ENCODE results near the gene MTHFD1L.
A peak's percentile ranks its signal among the peaks of the same experiment; 100 is the strongest.
"Not testable (repeated sequence)": the region's sequence is repeated elsewhere in the genome, so short reads cannot be mapped to it uniquely, and the experiment has no call there.

Gene MTHFD1L

DNA sequence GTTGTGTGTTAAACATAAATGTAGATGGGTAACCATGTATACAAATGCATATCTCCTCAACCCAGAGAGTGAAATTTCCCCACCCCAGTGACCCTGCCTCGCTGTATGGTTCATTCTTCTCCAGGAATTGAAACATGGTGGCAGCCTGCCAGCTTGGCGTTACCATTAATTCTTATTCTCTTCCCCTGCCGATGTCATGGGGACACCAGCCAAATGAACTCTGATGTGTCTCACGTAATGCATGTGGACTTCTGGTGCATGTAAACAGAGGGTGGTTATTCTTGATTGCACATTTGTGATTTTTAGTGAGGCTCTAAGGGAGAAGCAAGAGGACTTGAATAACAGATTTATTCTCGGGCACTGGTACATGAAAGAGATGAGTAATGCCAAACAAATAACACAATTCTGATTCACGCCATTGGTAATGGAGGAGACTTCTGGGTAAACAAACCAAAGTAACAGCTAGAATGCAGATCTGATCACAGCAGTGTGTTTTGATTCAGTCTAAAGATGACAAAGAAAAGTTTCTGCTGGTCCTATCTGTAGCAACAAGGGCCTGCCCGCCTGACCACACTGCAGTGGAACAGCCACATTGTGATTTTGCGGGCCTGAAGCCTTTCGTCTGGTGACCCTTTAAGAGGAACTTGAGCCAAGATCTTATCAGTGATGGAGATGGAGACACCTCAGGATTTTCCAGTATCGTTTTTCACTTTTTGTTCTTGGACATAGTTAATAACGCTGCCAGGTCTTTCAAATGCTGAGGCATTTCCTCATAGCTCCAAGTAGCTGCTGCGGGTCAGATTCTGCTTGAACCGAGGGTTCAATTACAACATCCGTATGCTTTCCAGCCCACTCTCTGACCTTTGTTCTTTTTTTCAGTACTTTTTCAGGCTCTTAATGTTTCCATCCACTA, 202.4 kb downstream of the MTHFD1L start:
- DNase-seq (ENCODE audit: low read depth) = peak; percentile 90

DNA sequence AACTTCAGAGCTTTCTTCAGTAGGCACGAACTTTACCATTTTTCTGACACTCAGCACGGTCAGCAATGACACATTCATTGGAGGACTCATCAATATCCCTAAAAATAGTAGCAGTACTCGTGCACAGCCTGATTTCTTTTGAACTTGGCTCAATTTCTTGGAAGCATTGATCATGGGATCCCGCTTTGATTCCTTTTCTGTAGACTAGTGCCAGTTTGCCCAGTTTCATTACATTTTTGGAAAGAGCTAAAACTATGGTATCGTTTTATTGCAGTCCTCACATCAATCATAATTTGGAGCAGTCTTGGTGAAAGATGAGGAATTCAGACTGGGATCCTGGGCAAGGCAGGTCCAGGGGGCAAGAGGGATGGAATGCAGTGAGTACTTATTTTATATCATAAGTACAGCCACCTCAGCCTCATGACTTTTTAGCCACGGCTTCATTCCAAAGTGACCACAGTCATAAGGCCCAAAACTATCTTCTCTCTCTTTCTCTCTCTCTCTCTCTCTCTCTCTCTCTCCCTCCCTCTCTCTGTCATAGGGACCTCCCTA, 203.3 kb downstream of the MTHFD1L start:
- DNase-seq (ENCODE audit: low read depth) = no peak

GRCh38 chr6:151069641-151070040, 204.1 kb downstream of the MTHFD1L start:
- no peak for DNase-seq (ENCODE audit: low read depth)

DNA sequence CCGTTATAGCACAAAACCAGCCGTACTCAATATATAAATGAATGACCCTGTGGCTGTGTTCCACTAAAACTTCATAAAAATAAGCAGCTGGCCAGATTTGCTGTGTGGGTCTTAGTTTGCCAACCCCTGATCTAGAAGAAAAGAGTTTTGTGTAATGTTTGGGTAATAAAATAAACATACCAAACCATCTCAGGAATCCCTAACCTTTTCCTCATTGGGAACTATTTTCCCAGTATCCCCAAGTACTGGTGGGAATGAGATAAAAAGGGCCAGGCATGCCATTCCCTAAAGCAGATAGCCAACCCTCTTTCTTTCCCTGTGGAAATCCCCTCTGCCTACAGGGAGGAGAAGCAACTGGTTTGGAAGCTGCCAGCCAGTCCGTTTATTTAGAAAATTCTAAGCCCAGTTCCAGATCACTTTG, 205.1 kb downstream of the MTHFD1L start:
- no peak for DNase-seq (ENCODE audit: low read depth)

DNA sequence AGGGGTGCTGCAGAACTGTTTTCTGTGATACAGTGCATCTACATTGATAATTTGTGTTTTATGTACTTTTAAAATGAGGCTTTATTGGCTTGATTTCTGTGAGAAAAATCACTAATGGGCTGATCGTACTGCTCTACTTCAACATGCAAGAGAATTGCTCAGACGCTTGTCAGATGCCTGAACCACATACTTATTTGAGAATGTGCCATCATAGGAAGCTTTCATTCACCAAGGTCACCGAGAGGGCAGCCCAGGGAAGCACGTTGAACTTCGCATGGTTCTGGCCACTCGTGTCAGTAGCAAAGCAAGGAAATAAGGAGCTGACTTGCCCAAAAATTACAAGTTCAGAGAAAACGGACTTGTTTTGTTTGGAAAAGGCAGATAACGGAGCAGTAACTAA, 205.8 kb downstream of the MTHFD1L start:
- peak; percentile 24 for DNase-seq (ENCODE audit: low read depth)

DNA sequence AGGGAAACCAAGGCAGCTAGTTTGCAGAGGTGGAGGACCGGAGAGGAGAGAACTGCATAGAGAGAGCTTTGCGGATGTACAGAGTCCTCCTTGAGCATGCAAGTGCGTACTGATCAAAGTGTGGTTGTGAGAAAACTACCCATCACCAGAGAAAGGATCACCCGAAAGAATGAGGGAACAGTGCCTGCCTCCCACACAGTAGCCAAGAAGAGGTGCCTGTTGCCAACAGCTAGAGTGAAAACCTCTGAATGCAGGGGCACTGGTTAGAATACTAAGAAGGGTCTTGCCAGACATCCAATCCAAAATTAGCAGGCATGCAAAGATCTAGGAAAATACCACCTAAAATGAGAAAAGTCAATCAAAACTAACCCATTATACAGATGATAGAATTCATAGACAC, 207.6 kb downstream of the MTHFD1L start:
- DNase-seq (ENCODE audit: low read depth) = no peak

DNA sequence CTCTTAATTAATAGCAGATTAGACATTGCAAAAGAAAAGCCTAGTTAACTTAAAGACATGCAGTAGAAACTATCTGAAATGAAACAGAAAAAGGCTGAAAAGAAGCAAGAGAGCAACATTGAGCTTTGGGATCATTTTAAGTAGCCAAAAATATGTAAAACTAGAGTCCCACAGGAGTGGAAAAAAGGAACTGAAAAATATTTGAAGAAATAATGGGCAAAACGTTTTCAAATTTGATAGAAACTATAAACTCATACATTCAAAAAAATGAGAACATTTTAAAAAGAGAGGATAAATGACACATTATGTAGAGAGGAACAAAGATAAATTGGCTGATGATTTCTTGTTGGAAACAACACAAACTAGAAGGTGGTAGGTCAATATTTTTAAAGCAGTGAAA, 208.2 kb downstream of the MTHFD1L start:
- DNase-seq (ENCODE audit: low read depth) = no peak

- no peak for DNase-seq (ENCODE audit: low read depth)
Observed at GRCh38 chr6:151075005-151075404, 209.5 kb downstream of the MTHFD1L start.

DNA sequence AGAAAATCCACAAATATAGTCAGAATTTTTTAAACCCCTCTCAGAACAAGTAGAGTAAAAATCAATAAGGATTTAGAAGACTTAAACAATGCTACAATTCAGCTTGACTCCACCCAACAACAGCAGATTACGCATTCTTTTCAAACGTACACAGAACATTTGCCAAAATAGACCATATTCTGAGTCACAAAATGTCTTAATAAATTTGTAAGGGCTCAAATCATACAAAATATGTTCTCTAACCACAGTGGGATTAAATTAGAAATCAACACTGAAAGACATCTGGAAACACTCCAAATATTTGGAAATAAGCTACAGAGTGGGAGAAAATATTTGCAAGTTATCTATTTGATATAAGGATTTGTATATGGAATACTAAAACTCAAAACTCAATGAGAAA, 210.0 kb downstream of the MTHFD1L start:
- DNase-seq (ENCODE audit: low read depth) = peak; percentile 65

GRCh38 chr6:151075930-151076555, 210.5 kb downstream of the MTHFD1L start:
- DNase-seq (ENCODE audit: low read depth) = no peak

GRCh38 chr6:151078655-151079054, 213.2 kb downstream of the MTHFD1L start:
- DNase-seq (ENCODE audit: low read depth) = no peak

GRCh38 chr6:151081656-151082055, 216.2 kb downstream of the MTHFD1L start:
- DNase-seq (ENCODE audit: low read depth) = no peak

GRCh38 chr6:151082079-151082478, 216.6 kb downstream of the MTHFD1L start:
- DNase-seq (ENCODE audit: low read depth) = no peak

DNA sequence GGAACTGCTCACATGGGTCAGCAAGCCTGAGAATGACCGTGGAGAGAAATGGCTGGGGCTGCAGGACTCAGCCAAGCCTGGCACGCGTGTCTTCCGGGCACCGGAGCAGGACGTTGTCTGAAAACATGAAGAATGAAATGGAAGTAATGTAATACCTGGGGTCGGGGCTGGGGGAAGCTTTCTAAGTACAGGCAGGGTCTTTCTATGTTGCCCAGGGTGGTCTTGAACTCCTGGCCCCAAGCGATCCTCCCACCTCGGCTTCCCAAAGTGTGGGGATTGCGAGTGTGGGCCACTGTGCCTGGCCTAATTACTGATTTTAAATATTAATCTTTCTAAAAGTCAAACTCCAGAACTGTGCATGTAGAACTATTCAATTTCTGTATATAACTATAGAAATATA, 218.8 kb downstream of the MTHFD1L start:
- no peak for DNase-seq (ENCODE audit: low read depth)

GRCh38 chr6:151087055-151087454, 221.6 kb downstream of the MTHFD1L start:
- DNase-seq (ENCODE audit: low read depth) = not testable (repeated sequence)

DNA sequence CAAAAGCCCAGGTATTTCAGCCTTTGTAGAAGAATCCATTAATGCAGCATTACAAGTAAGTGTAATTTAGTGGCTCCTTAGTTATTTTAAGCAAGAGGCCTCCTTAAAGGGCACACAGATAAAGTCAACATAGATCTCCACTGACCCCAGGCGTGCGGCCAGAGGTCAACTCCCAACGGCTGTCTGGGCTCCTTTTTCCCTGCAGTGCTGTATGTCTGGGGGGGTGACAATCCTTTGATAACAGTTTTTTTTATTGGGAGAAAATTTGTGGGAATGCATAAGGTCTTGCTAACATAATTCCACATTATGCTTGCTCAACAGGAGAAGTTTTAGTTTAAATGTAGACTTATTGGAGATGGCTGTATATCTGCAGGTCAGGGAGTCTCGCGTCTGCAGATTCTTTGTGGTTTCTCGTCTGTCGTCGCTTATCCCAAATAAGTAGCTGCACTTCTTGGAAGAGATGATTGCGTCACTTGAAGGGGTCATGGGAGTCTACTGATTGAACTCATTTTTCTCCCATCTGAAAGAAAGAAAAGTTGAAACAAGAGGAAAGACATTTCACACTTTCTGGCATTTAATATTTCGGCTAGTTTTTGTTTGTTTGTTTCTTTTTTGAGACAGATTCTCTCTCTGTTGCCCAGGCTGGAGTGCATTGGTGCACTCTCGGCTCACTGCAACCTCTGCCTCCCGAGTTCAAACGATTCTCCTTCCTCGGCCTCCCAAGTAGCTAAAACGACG, 222.5 kb downstream of the MTHFD1L start:
- peak; percentile 37 for DNase-seq (ENCODE audit: low read depth)

- DNase-seq (ENCODE audit: low read depth) = no peak
Observed at GRCh38 chr6:151088599-151088935, 223.1 kb downstream of the MTHFD1L start.

DNA sequence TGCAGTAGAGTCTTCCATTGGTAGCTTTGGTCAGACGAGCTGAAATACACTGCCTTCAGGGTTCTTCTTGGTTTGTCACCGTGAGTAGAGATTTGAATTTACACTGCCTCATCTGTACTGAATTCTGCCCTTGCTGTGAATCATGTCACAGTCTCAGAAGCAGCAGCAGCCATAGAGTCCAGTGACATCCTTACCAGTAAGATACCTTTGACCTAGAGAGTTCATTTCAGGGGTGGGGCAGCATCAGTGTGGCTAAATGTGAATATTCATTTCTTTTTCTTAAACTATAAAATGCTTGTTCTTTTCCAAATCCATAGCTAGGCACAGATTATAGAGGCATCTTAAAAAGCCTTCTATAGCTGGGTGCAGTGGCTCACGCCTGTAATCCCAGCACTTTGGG, 223.5 kb downstream of the MTHFD1L start:
- no peak for DNase-seq (ENCODE audit: low read depth)

DNA sequence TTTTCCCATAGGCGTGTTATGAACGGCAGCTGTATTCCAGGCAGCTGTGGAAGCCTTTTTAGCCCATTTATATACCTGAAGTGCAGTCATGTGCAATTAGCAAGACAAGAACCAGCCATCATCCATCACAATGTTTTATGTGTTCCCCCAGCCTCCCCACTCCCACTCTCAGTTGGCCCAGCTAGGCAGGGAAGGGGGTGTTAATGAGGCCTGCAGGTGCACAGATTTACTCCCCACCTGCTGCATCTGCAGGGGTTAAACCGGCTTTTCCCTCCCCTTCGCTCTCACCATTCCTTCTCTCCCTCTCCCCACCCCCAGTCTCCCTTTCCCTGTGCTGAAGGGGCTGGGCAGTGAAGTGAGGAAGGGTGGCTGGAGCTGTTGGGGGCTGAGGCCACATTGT, 224.5 kb downstream of the MTHFD1L start:
- no peak for DNase-seq (ENCODE audit: low read depth)

- DNase-seq (ENCODE audit: low read depth) = no peak
Observed at GRCh38 chr6:151091571-151091970, 226.1 kb downstream of the MTHFD1L start.

DNA sequence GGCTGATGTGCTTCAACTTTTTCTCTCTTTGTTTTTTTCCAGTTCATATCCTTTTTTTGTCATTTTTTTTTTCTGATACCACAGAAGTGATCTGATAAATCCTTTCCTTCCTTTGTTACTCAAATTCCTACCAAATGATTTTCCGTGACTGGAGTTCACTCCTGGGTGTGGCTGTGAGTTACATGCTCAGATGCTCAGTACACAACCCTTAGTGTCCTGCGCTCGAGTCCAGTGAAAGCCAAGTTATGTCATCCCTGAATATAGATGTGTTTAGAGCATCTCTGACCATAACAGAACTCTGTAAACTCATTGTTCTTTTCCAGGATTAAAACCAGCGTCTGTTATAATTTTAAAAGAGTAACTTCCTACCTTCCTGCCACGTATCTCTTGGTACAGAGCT, 227.1 kb downstream of the MTHFD1L start:
- no peak for DNase-seq (ENCODE audit: low read depth)

GRCh38 chr6:151093706-151094105, 228.2 kb downstream of the MTHFD1L start:
- DNase-seq (ENCODE audit: low read depth) = no peak

Data from fibroblast of the conjunctiva (primary cell).